Stomach (tissue), 4 donors: ENCODE data around the gene TTC39C.

Experiments used
- CTCF ChIP-seq, 7 experiments: fragments of 450-650 bp in 4 of 7; fragments of 200-600 bp in 3 of 7; sonication (generic) in 3 of 7; IDR thresholded peaks; one replicate each; pipeline ENCODE4 v1.5.1; 2016 to 2019; ENCODE audit warnings: antibody characterized with exemption in 7 of 7, control low read depth in 2 of 7, mild to moderate bottlenecking in 1 of 7
- POLR2A ChIP-seq, 4 donors: fragments of 450-650 bp; IDR thresholded peaks; one replicate each; pipeline ENCODE4 v1.6.1; 2016; ENCODE audit warnings: antibody characterized with exemption in 4 of 4, control low read depth in 2 of 4, mild to moderate bottlenecking in 1 of 4, moderate library complexity in 1 of 4
- POLR2AphosphoS5 ChIP-seq, 3 donors: sonication (generic); formaldehyde crosslinking; IDR thresholded peaks; one replicate each; pipeline ENCODE4 v1.6.1; 2016; ENCODE audit warnings: antibody characterized with exemption in 3 of 3

DNA sequence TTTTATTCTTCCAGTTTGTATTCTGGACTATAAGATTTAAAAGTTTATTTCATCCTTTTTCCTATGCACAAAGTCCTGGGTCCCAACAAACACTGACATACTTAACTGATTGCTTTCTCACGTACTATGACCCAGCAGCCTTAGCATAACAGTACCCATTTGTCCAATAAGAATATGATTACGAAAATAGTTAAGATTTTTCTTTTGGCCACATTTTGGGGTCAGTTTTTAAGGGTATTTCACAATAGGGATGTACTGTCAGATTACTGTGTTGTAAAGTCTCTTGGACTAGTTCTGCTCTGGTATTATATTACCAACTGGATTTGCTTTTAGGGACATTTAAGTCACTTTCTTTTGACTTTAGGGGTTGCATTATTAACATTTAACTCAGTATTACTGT lies 46.1 kb downstream of the TTC39C start:
- TF ChIP-seq CTCF (IDR thresholded peaks at IDR 0.05), result no peak
- no peak for TF ChIP-seq POLR2A (IDR thresholded peaks at IDR 0.05)
- TF ChIP-seq POLR2AphosphoS5 (IDR thresholded peaks at IDR 0.05), result no peak
